ENCODE measurements around the gene TAF3. TPM values are rescaled to one million over a fixed set of nuclear protein-coding genes. Genes with fewer than 3 reads are reported as not detected.

The TAF3 gene
- polyA plus RNA-seq, 1 of the 3 experiments (the other 2 are of a cell fraction), result 2.4 TPM

DNA sequence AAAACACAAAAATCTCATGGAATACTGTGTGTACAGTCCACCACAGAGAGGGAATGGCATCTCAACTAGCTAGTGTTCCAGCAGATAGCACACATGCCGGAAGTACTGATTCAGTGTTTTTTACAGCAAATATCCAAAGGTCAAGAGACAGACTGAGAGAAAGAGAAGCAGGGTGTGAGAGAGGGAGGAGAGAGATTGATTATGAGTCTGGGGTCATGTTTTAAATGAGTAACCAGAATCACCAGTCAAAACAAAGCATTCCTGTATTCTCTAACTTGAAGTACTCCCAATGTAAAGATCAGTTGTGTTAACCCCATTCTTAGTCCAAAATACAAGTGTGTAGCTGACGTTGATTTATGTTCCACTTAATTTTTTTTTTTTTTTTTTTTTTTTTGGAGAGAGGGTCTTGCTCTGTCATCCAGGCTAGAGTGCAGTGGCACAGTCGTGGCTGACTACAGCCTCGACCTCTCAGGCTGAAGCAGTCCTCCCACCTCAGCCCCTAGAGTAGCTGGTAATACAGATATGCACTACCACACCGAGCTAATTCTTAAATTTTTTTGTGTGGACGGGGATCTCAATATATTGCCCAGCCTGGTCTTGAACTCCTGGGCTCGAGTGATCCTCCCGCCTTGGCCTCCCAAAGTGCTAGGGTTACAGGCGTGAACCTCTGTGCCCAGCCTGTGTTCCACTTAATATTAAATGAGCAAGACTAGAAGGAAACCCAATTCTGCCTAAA is 114.2 kb downstream of the TAF3 start:
- H3K4me2 ChIP-seq, result no peak overlapping the region
- no peaks in the 10 kb centered on the region for H4K20me1 ChIP-seq (ENCODE audit: insufficient read depth)
- no peaks in the 10 kb centered on the region for H3K79me2 ChIP-seq (ENCODE audit: insufficient read depth)
- DNase-seq, result no peak
- H3K27ac ChIP-seq (ENCODE audit: low read depth in 2 of 2, low read length in 1 of 2), result no peak overlapping the region
- no peaks in the 10 kb centered on the region for H3K9me2 ChIP-seq
- no peaks in the 10 kb centered on the region for H3K27me3 ChIP-seq (ENCODE audit: insufficient read depth)
- WGBS (ENCODE audit: low lambda C conversion rate), result 94% methylated on average over 9 of the region's 9 CpGs
- H3K9me3 ChIP-seq, result no peaks in the 10 kb centered on the region
- CTCF ChIA-PET, result interaction anchor here (1.4 kb wide), 1 partner anchor 113 kb away, joined by 5 read pairs; no protein-coding TSS in a partner anchor
- no peaks in the 10 kb centered on the region for H3F3A ChIP-seq (replicated peaks; ENCODE audit: insufficient read depth)
- H2AFZ ChIP-seq (ENCODE audit: low read depth), result no peak overlapping the region
- POLR2A ChIA-PET, result no interaction called here
- peaks cover 0 to 3% of the 10 kb centered on the region in 2 experiments; a peak in 2 of 4 replicates for H3K4me1 ChIP-seq (ENCODE audit: control insufficient read depth in 1 of 2, insufficient read depth in 2 of 2, low read depth in 1 of 2, low read length in 1 of 2)
- no peak overlapping the region for H3K9ac ChIP-seq
- H3K4me3 ChIP-seq (ENCODE audit: low read depth in 2 of 2, low read length in 1 of 2), result no peak overlapping the region
- TF ChIP-seq MXI1 (IDR thresholded peaks at IDR 0.05; ENCODE audit: low read depth, low read length) (no peak), RFX5 (IDR thresholded peaks at IDR 0.05; ENCODE audit: low read length) (no peak), SMC3 (IDR thresholded peaks at IDR 0.05; ENCODE audit: low read depth, low read length) (no peak), SIN3A (IDR thresholded peaks at IDR 0.05; ENCODE audit: borderline replicate concordance, low read depth, low read length) (no peak), RAD21 (IDR thresholded peaks at IDR 0.05; ENCODE audit: low read length) (no peak), FOXM1 (IDR thresholded peaks at IDR 0.05; ENCODE audit: low read depth) (no peak), CHD2 (IDR thresholded peaks at IDR 0.05; ENCODE audit: low read length, partially characterized antibody) (no peak), USF1 (IDR thresholded peaks at IDR 0.05; ENCODE audit: borderline replicate concordance, low read depth) (no peak), EP300 (IDR thresholded peaks at IDR 0.05; ENCODE audit: borderline replicate concordance in 1 of 2, low read depth in 1 of 2, low read length in 1 of 2) (no peak), YY1 (IDR thresholded peaks at IDR 0.05; ENCODE audit: low read depth) (no peak), RCOR1 (IDR thresholded peaks at IDR 0.05; ENCODE audit: low read length) (no peak), JUND (IDR thresholded peaks at IDR 0.05) (no peak), POLR2AphosphoS5 (IDR thresholded peaks at IDR 0.05; ENCODE audit: low read depth, low read length) (no peak), REST (IDR thresholded peaks at IDR 0.05; ENCODE audit: low read depth, low read length) (no peak), ELF1 (IDR thresholded peaks at IDR 0.05) (no peak), FOXJ3 (CRISPR knock-in tag; IDR thresholded peaks at IDR 0.05) (no peak), MEF2A (IDR thresholded peaks at IDR 0.05; ENCODE audit: borderline replicate concordance, low read depth) (no peak), RXRA (IDR thresholded peaks at IDR 0.05; ENCODE audit: borderline replicate concordance, low read depth) (no peak), MAX (IDR thresholded peaks at IDR 0.05; ENCODE audit: low read depth) (no peak)
- TF ChIP-seq, protein P1, sequence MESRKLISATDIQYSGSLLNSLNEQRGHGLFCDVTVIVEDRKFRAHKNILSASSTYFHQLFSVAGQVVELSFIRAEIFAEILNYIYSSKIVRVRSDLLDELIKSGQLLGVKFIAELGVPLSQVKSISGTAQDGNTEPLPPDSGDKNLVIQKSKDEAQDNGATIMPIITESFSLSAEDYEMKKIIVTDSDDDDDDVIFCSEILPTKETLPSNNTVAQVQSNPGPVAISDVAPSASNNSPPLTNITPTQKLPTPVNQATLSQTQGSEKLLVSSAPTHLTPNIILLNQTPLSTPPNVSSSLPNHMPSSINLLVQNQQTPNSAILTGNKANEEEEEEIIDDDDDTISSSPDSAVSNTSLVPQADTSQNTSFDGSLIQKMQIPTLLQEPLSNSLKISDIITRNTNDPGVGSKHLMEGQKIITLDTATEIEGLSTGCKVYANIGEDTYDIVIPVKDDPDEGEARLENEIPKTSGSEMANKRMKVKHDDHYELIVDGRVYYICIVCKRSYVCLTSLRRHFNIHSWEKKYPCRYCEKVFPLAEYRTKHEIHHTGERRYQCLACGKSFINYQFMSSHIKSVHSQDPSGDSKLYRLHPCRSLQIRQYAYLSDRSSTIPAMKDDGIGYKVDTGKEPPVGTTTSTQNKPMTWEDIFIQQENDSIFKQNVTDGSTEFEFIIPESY (IDR thresholded peaks at IDR 0.05; ENCODE audit: borderline replicate concordance, low read depth), result no peak
- peaks cover 0 to 5% of the 10 kb centered on the region in 2 experiments for H3K36me3 ChIP-seq (replicated peaks in 1 of 2; ENCODE audit: control insufficient read depth in 1 of 2, insufficient read depth in 2 of 2, low read length in 1 of 2)
